ENCODE data around the gene CCS.
"Not testable (repeated sequence)": the region's sequence is repeated elsewhere in the genome, so short reads cannot be mapped to it uniquely, and the experiment has no call there.

The CCS gene

GRCh38 chr11:66561178-66561974 lies 31.6 kb upstream of the CCS start:
- FAIRE-seq (no peak), DNase-seq (ENCODE audit: insufficient read length, low spot score) (no peak)

DNA sequence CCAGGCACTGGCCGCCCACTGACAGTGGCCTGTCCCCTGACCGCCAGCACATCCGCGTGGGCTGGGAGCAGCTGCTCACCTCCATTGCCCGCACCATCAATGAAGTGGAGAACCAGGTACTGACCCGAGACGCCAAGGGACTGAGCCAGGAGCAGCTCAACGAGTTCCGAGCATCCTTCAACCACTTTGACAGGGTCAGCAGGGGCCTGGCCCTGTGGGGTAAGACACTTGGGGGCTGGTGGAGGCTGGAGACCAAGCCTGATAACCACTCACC lies 31.1 kb upstream of the CCS start:
- no peak for DNase-seq (ENCODE audit: insufficient read length, low spot score)
- no peak for FAIRE-seq

GRCh38 chr11:66562275-66562674 lies 30.7 kb upstream of the CCS start:
- FAIRE-seq (no peak), DNase-seq (ENCODE audit: insufficient read length, low spot score) (no peak)

DNA sequence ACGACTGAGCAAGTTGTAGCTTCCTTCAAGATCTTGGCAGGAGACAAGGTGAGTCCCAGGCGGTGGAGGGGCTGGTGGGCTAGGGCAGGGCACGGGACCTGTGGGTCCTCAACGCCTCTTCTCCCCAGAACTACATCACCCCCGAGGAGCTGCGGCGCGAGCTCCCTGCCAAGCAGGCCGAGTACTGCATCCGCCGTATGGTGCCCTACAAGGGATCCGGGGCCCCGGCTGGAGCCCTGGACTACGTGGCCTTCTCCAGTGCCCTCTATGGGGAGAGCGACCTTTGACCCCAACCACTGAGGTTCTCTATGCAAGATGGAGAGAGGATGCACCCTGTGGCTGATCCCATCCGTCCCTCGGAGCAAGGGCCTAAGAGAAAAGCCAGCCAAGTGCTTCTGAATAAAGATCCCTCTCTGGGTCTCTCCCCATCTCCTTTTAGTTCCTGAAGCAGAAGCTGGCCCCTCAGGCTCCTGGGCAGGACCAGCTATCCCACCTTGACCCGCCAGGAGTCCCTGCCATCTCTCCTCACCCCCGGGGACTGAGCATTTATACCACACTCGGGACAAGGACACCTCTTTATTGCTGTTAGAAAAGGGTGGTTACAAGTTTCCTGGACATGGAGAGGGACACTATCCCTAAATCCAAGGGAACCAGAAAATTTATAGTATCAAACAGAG lies 29.9 kb upstream of the CCS start:
- FAIRE-seq (no peak), DNase-seq (ENCODE audit: insufficient read length, low spot score) (no peak)

DNA sequence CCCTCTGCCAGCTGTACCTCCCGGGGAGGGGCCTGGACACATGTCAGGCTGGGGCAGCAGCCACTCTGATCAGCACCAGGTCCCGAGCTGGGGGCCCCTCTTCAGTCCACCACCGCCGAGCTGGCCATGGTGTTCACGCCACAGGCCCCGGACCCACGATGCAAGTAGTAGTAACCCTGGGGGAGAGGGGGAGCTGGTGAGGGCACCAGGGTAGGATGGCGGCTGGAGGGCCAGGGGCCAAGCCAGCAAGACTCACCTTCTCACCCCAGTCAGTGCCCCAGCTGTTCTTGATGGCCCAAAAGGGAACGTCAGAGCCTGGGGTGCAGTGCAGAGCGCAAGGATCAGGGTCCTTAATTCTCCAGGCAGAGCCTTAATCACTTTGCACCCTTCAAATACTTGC lies 29.2 kb upstream of the CCS start:
- FAIRE-seq (no peak), DNase-seq (ENCODE audit: insufficient read length, low spot score) (no peak)

GRCh38 chr11:66564538-66564937 lies 28.4 kb upstream of the CCS start:
- no peak for DNase-seq (ENCODE audit: insufficient read length, low spot score)
- no peak for FAIRE-seq

DNA sequence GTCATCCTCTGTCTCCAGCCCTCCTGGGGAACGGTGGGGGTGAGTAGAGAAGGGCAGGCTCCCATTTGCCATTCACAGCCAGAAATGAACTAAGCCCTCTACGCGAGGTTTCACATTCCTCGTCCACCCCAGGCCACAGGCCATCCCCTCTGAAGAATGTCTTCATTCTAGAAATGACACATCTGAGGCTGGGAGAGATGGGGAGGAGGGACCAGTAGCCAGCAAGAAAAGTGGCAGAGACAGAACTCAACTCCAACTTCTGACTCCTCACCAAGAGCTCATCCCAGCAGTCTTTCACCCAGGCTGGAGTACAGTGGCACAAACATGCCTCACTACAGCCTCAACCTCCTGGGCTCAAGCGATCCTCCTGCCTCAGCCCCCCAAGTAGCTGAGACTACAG lies 28.0 kb upstream of the CCS start:
- DNase-seq (ENCODE audit: insufficient read length, low spot score) (no peak), FAIRE-seq (no peak)

DNA sequence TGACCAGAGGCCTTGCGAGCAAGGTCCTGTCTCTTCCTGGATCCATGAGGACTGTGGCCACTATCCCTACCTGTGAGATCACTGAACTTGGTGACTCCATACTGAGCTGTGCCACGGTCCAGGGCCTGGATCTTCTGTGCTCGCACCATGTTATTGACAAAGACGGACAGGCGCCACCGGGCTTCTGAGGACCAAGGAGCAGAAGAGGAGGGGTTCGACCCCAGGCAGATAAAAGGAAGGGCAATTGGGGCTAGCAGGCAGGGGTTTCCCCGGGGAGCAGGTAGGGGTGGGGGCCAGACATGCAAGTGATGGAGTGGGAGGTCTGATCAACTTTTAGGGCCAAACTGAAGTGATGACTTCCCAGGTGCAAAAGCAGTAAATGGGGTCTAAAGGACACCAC lies 26.8 kb upstream of the CCS start:
- FAIRE-seq (no peak), DNase-seq (ENCODE audit: insufficient read length, low spot score) (no peak)

DNA sequence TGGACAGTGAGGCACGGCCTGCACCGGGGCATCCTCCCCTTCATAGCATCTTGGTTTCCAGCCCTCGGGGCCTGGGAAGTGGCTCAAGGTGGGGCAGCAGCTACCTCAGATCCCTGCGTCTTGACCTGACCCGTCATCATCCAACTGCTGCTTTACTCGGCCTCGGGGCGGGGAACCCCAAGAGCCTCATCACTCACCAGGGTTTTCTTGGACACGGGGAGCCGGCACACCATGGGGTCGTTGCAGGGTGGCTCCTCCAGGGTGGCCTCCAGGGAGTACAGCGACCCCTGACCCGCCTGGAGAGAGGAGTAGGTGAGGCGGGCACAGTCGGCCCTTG lies 25.2 kb upstream of the CCS start:
- no peak for DNase-seq (ENCODE audit: insufficient read length, low spot score)
- no peak for FAIRE-seq

- no peak for FAIRE-seq
- peak; percentile 78 for DNase-seq (ENCODE audit: insufficient read length, low spot score)
These were observed 24.7 kb upstream of the CCS start, which contains the start of gene CTSF for GRCh38 chr11:66568124-66568916. TSS of gene CTSF (minus strand) at chr11:66568606. CDS start at chr11:66568486, 120 bp downstream.

DNA sequence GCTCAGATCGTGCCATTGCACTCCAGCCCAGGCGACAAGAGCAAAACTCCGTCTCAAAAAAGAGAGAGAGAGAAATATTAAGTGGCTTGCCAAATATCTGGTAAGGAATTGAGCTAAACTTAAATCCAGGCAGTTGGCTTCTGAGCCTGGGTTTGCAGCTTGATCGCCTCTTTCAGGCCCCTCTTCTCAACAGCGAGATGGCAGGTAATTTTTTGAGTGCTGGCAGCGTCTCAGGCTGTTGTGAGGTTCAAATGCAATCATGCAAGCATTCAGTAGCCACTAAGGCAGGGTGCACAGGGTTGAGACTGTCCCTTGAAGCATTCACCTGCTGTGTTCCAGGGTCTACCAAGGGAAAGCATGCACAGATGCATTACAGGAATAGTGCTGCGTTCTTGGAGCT lies 23.9 kb upstream of the CCS start:
- FAIRE-seq (no peak), DNase-seq (ENCODE audit: insufficient read length, low spot score) (no peak)

GRCh38 chr11:66570079-66570849 lies 22.7 kb upstream of the CCS start:
- DNase-seq (ENCODE audit: insufficient read length, low spot score): no peak
- no peak for FAIRE-seq

DNA sequence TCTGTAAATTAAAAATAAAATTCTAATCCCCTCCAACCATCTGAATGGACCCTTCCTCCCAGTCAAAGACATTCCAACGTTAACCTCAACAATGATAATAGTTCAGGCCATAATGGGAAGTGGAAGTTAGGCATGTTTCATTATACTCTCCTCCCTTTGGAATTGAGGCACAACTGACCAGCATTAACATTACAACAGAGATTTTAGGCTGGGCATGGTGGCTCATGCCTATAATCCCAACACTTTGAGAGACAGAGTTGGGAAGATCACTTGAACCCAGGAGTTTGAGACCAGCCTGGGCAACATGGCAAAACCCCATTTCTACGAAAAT lies 22.2 kb upstream of the CCS start:
- DNase-seq (ENCODE audit: insufficient read length, low spot score) (no peak), FAIRE-seq (no peak)

DNA sequence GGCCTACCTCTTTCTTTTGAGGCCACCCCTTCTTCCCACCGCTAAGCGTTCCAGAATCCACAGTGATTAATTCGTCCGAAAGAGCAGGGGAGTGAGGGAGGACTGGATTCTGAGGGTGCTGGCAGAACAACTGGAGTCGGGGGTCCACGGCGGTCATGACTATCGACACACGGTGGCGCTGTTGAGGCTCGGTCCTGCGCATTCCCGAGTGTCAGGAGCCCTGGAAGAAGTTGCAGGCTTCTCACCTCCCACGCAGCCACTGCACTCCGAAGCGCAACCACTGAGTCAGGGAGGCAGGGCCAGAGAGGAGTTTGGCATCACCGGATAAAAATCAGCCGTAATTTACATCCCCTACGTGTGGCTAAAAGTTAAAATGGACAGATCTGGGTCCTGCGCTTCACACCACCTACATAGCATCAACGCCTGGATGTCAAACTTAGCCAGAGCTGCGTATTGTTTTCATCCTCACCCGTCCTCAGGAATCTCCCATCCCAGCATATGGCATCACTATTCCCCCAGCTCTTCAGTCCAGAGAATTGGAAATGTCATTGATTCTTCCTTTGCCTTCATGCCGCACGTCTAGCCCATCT lies 13.9 kb upstream of the CCS start:
- FAIRE-seq: no peak
- peak; percentile 80 for DNase-seq (ENCODE audit: insufficient read length, low spot score)

GRCh38 chr11:66580803-66581202 lies 12.2 kb upstream of the CCS start:
- DNase-seq (ENCODE audit: insufficient read length, low spot score): no peak
- no peak for FAIRE-seq

DNA sequence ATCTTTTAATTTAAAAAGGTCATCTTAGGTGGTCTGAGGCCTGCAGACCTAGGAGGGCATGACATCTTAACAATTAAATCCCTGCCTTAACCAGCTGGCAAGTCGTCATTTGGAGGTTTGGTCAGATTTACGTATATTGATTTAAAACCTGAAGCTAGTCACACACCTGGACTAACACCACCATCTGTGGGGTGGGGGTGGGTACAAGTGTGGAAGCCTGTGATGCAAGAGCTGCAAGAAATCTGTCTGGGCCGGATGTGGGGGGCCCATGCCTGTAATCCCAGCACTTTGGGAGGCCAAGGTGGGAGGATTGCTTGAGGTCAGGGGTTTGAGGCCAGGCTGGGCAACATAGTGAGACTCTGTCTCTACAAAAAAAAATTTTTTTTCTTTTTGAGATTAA lies 11.7 kb upstream of the CCS start:
- DNase-seq (ENCODE audit: insufficient read length, low spot score) (no peak), FAIRE-seq (no peak)

DNA sequence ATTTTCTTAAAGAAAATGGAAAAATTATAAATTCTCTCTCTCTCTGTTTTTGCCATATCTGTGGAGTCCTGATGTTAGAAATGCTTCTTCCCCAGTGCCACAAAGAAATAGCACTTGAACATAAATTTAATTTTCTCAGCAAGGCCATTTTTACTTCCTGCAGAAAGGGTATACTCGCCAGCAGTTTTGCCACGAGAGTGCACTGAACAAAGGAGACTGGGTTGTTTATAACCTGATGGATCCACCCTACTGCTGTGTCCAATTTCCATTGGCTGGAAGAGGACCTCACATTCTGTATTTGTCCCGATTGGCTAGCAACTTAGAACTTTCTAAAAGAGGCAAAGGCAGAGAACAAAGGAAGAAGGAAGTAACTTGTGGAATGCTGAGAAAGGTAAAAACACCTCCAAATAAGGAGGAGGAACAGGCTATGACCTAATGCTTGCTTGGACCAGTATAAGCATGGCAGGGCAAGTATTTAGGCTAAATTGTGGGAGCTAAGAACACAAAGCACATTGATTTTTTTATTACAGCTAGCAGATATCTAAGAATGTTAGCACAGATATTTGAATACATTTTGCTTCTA lies 10.3 kb upstream of the CCS start:
- not testable (repeated sequence) for FAIRE-seq; DNase-seq (ENCODE audit: insufficient read length, low spot score)

DNA sequence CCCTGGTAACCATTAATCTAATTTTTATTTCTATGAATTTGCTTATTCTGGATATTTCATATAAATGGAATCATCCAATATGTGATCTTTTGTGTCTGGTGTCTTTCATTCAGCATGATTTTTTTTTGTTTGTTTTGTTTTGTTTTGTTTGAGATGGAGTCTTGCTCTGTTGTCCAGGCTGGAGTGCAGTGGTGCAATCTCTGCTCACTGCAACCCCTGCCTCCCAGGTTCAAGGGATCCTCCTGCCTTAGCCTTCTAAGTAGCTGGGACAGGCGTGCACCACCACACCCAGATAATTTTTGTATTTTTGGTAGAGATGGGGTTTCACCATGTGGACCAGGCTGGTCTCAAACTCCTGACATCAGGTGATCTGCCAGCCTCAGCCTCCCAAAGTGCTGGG lies 7.5 kb upstream of the CCS start:
- not testable (repeated sequence) for FAIRE-seq; DNase-seq (ENCODE audit: insufficient read length, low spot score)

DNA sequence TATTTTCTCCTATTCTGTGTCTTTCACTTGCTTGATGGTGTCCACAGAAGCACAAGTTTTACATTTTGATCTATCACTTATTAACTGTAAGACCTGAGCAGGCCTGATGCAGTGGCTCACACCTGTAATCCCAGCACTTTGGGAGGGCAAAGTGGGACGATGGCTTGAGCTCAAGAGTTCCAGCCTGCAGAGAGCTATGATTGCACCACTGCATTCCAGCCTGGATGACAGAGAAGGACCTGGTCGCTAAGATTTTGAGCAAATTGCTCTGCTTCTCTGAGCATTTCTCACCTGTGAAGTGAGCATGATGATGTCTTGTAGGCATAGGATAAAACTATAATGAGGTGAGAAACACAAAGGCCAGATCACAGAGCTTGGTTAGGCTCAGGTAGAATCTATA lies 6.8 kb upstream of the CCS start:
- FAIRE-seq (no peak), DNase-seq (ENCODE audit: insufficient read length, low spot score) (no peak)

DNA sequence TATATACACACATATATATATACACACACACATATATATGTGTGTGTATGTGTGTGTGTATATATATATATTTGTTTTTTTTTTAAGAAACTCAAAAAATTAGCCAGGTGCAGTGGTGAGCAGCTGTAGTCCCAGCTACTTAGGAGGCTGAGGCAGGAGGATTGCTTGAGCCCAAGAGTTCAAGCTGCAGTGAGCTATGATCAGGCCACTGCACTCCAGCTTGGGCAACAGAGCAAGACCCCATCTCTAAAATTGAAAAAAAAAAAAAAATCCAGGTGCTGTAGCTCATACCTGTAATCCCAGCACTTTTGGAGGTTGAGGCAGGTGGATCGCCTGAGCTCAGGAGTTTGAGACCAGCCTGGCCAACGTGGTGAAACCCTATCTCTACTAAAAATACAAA lies 3.7 kb upstream of the CCS start:
- DNase-seq (ENCODE audit: insufficient read length, low spot score); FAIRE-seq: not testable (repeated sequence)

Measured in GM19239 (cell line).